Naive B cell (primary cell): Measurements from ENCODE around the gene MYOF. TPM values are rescaled to one million over a fixed set of nuclear protein-coding genes. Genes with fewer than 3 reads are reported as not detected.
"Not testable (repeated sequence)": the region's sequence is repeated elsewhere in the genome, so short reads cannot be mapped to it uniquely, and the experiment has no call there.

Experiments
- ATAC-seq, 2 donors: fragments of 150-1000 bp; cut with Tn5 transposase; 2 replicates each; pipeline ENCODE4 v1.10.0; 2021; ENCODE audit warnings: low read depth in 2 of 2, mild to moderate bottlenecking in 2 of 2, moderate library complexity in 2 of 2
- DNase-seq: peaks from one replicate; pipeline ENCODE4 v3.0.0; 2022
- H3K27ac Mint-ChIP-seq, 6 donors: one replicate each; pipeline ENCODE4 v1.8.0; 2020 to 2022; ENCODE audit warnings: mild to moderate bottlenecking in 6 of 6, mixed read lengths in 6 of 6, moderate library complexity in 5 of 6, inconsistent platforms in 2 of 6
- H3K27me3 Mint-ChIP-seq, 3 donors: one replicate each; pipeline ENCODE4 v1.8.0; 2021 to 2022; ENCODE audit warnings: mixed read lengths in 3 of 3, mild to moderate bottlenecking in 1 of 3
- H3K36me3 Mint-ChIP-seq, 2 donors: one replicate each; pipeline ENCODE4 v1.8.0; 2020 to 2022; ENCODE audit warnings: mixed read lengths in 2 of 2, inconsistent platforms in 1 of 2, mild to moderate bottlenecking in 1 of 2
- H3K4me1 Mint-ChIP-seq, 3 donors: one replicate each; pipeline ENCODE4 v1.8.0; 2020 to 2022; ENCODE audit warnings: mixed read lengths in 3 of 3, inconsistent platforms in 1 of 3, mild to moderate bottlenecking in 1 of 3, moderate library complexity in 1 of 3
- H3K4me3 Mint-ChIP-seq, 8 donors: one replicate each; pipeline ENCODE4 v1.8.0; 2020 to 2022; ENCODE audit warnings: mild to moderate bottlenecking in 8 of 8, mixed read lengths in 8 of 8, moderate library complexity in 8 of 8, inconsistent platforms in 2 of 8
- H3K9me3 Mint-ChIP-seq, 7 donors: one replicate each; pipeline ENCODE4 v1.8.0; 2020 to 2022; ENCODE audit warnings: mixed read lengths in 7 of 7, mild to moderate bottlenecking in 5 of 7, inconsistent platforms in 2 of 7, moderate library complexity in 1 of 7
- polyA plus RNA-seq, 6 donors: library from polyadenylated mRNA; unstranded; fragments of 300-500 nt; fragmentation: Illumina TruSeq; gene quantifications; one replicate each; pipeline ENCODE4 v1.2.3, GENCODE V29; 2021; ENCODE audit warnings: low read depth in 6 of 6

Gene MYOF
- polyA plus RNA-seq, 6 donors from 2014 or later, result 0.25 to 0.40 TPM; not detected in 4

DNA sequence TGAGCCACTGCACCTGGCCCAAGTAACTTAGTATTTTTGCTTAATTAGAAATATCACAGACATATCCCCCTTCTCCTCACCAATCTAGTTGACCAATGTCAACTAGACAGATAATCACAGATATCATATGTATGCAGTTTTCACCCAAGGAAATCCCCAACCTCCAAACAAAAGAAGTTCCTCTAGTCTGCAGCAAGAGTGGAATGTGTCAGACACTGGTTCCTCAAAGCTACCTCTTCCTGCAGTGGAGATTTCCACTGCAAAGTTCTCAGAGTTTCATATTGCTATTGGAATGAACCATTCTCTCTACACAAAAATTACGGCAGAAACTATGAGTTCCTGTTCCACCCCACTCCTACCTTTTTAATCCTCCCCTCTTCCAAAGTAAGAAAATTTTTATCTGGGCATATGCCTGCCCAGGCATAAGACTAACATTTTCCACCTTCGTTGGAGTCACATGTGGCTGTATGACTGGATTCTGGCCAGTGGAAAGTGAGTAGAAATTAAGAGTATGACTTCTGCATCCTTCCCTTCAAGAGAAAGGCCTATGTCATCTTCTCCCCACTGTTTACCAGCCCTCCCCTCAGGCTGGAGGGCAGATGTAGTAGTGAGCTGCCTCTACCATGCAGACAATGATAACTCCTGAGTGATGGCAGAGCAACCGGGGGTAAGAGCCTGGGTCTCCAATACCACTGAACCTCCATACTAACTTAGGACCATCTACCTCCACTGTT, 103.0 kb downstream of the MYOF start:
- no peaks in the 10 kb centered on the region for H3K4me1 Mint-ChIP-seq
- DNase-seq (no peak), ATAC-seq (no peak)
- no peak overlapping the region for H3K27ac Mint-ChIP-seq
- no peak overlapping the region for H3K4me3 Mint-ChIP-seq
- peaks cover 0 to 2% (median 0%) of the 10 kb centered on the region in 7 donors for H3K9me3 Mint-ChIP-seq
- peaks cover 6 to 9% (median 8%) of the 10 kb centered on the region in 3 donors for H3K27me3 Mint-ChIP-seq
- H3K36me3 Mint-ChIP-seq, result no peaks in the 10 kb centered on the region

DNA sequence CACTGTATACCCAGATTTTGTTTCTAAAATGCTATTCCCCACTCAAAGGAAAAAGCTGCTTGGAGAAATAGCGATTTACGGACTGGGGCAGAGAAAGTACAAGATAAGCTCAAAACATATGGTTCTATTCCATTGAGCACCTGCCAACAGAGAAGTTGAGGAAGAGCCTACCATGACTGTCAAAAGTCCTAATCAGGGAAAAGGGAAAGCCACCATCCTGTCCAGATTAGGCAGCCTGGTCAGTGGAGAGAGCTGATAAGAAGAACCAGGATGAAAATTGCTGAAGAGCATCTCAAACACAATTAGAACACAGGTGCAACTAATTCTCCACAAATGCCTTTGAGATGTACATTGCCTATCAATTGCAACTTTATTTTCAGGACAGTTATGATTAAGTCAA, 104.1 kb downstream of the MYOF start:
- H3K4me3 Mint-ChIP-seq, result no peak overlapping the region
- H3K36me3 Mint-ChIP-seq, result no peaks in the 10 kb centered on the region
- DNase-seq (no peak), ATAC-seq (no peak)
- H3K27me3 Mint-ChIP-seq, result peaks cover 9 to 10% (median 9%) of the 10 kb centered on the region in 3 donors
- peaks cover 0 to 2% (median 0%) of the 10 kb centered on the region in 7 donors for H3K9me3 Mint-ChIP-seq
- H3K27ac Mint-ChIP-seq, result peak overlapping the region in 1 of 6 donors; percentile 36
- H3K4me1 Mint-ChIP-seq, result no peaks in the 10 kb centered on the region

DNA sequence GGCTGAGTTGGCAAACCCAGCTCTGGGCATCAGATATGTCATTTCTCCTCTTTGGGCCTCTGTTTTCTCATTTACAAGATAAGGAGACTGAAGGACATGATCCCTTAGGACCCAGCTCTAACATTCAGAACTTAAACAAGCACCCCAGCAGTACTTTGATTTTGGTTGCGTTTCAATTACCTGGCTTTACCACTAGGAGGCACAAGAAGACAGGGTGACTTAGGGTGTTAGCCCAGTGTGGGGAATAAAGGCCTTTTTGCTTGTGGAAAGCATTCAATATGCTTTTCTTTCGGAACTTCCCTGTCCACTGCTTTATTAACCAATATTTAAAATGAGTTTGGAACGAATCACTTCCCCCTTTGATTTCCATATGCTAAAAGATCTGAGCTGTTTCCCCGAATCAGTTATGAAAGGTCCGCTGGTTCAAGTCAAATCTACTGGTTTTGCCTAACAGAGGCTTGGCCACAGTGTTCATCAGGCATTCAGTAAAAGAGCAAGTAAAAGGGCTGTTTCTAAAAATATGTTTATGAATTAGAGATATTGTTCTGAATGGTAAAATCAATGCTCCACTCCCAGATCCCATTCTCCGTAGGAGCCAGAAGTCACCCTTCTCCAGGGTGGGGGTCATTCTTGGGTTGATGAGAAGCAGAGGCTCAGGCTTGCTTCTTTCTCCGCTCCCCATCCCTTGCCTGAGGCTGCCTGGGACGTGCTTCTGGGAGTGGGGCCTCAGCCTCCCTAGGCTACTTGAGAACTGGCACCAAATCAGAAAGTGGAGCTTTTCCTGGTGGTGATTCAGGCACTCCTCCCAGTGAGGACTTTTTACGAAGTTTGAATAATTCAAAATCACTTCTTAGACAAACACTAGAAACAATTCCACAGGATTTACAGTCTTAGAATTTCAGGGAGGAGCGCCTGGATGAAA, 105.5 kb downstream of the MYOF start:
- DNase-seq (peak; percentile 58), ATAC-seq (peak; percentile 58 to 82)
- peak overlapping the region in 1 of 8 donors; percentile 28 for H3K4me3 Mint-ChIP-seq
- H3K27me3 Mint-ChIP-seq, result peaks cover 9 to 10% (median 9%) of the 10 kb centered on the region in 3 donors
- peaks cover 0 to 2% (median 0%) of the 10 kb centered on the region in 7 donors for H3K9me3 Mint-ChIP-seq
- no peak overlapping the region for H3K27ac Mint-ChIP-seq
- no peaks in the 10 kb centered on the region for H3K4me1 Mint-ChIP-seq
- no peaks in the 10 kb centered on the region for H3K36me3 Mint-ChIP-seq

DNA sequence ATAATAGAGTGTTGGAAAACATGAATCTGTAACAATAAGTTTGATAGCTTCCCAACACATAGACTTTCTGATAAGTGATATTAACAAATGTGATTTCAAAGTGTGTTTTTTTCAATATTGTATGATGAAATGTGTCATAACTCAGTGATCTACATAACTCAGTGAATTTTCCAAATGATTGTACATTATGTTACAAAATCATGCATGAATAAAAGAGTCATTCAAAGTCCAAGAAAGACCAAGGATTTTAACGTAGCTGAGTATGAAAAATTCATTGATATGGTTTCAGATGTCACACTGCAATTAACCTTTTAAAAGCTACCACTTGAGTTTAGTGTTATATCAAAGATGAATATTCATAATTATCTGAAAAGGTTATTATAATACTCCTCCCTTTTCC, 111.2 kb downstream of the MYOF start:
- Mint-ChIP-seq H3K36me3 (no peaks in the 10 kb centered on the region), H3K4me1 (no peaks in the 10 kb centered on the region), H3K9me3 (peaks cover 0 to 2% (median 0%) of the 10 kb centered on the region in 7 donors), H3K27me3 (peaks cover 16 to 26% (median 25%) of the 10 kb centered on the region in 3 donors), H3K27ac (no peak overlapping the region), H3K4me3 (no peak overlapping the region)
- DNase-seq (no peak), ATAC-seq (no peak)

DNA sequence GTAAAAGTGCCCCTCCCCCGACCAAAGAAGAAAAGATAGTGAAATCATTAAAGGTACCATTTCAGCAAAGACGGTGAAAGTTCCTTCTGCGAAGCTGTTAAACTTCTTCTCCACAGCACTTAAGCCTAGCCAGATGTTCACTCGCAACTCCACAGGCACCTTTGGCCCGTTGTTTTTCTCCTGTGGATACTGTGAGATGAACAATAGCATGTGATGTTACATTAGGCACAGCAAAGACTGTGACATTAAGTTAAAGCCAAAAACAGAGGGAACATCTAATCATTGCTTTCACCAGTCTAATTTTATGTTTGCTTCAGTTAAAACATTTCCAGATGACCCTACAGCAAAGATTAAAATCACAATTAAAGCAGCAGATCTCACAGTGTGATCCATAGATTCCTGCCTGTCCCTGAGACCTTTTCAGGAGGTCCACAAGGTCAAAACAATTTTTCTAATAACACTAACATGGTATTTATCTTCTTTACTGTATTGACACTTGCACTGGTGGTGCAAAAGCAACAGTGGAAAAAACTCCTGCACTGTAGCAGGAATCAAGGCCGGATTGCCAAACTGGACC, 112.5 kb downstream of the MYOF start:
- Mint-ChIP-seq H3K4me3 (no peak overlapping the region), H3K4me1 (no peaks in the 10 kb centered on the region), H3K27ac (no peak overlapping the region), H3K9me3 (peaks cover 0 to 2% (median 0%) of the 10 kb centered on the region in 7 donors), H3K27me3 (peaks cover 13 to 24% (median 22%) of the 10 kb centered on the region in 3 donors), H3K36me3 (no peaks in the 10 kb centered on the region)
- no peak for ATAC-seq
- no peak for DNase-seq

DNA sequence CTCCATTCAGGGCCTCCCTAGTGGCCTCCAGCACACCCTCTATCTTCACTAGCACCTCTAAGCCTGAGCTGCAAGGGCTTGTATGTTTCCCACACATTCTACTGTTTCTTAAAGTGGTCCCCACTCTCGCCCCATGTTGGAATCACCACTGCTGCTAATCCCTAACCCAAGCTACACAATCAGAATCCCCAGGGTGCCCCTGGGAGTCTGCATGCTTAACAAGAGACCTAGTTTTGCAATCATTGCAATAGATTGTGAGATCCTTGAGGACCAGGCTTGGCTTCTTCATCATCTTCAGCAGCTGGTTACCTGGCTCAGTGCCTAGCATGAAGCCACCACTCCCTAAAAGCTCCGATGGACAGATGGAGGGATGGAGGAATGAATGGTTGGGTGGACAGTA, 113.9 kb downstream of the MYOF start:
- Mint-ChIP-seq H3K36me3 (no peaks in the 10 kb centered on the region), H3K27me3 (peaks cover 8 to 17% (median 16%) of the 10 kb centered on the region in 3 donors), H3K27ac (no peak overlapping the region), H3K4me1 (no peaks in the 10 kb centered on the region), H3K4me3 (no peak overlapping the region), H3K9me3 (no peaks in the 10 kb centered on the region)
- DNase-seq, result no peak
- ATAC-seq, result no peak

DNA sequence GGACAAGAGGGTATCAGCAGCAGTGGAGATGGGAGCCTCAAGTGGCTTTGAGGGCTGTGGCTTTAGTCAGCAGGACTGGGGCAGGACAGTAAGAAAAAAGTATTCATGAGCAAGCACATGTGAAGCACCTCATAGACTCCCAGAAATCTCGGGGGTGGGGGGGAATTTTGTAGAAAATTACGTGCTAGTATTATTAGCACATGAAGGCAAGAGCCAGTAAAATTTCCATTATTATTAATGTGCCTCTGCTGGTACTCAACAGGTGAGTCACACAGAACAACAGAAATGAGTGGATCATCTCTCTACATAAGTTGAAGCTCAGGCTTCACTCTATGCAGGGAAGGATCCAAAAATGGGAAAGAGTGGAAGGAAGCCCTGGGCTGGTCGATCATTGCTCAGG, 114.5 kb downstream of the MYOF start:
- no peak for ATAC-seq
- H3K4me3 Mint-ChIP-seq, result no peak overlapping the region
- H3K27ac Mint-ChIP-seq, result no peak overlapping the region
- DNase-seq, result no peak
- H3K36me3 Mint-ChIP-seq, result no peaks in the 10 kb centered on the region
- no peaks in the 10 kb centered on the region for H3K4me1 Mint-ChIP-seq
- H3K9me3 Mint-ChIP-seq, result no peaks in the 10 kb centered on the region
- H3K27me3 Mint-ChIP-seq, result peaks cover 8 to 20% (median 17%) of the 10 kb centered on the region in 3 donors

DNA sequence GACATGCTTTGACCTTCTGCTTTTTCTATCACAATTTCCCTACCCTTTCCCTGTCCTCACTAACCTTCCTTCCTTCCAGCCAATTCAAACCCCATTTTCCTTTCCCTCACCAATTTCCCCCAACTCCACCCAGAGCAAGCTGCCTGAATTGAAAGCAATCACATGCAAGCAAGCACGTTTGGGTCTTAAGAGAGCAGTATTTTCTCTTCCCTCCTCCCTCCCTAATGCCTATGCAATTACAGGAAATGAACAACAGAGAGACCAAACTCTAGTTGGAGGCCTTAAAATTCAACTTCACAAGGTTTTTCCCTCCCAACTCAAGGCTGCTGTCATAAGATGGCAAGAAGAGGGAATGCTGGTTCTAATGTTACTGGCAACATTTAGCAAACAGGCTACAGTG, 117.2 kb downstream of the MYOF start:
- DNase-seq (no peak), ATAC-seq (no peak)
- Mint-ChIP-seq H3K36me3 (no peaks in the 10 kb centered on the region), H3K27me3 (peaks cover 5 to 20% (median 17%) of the 10 kb centered on the region in 3 donors), H3K27ac (no peak overlapping the region), H3K4me1 (no peaks in the 10 kb centered on the region), H3K4me3 (no peak overlapping the region), H3K9me3 (no peaks in the 10 kb centered on the region)

DNA sequence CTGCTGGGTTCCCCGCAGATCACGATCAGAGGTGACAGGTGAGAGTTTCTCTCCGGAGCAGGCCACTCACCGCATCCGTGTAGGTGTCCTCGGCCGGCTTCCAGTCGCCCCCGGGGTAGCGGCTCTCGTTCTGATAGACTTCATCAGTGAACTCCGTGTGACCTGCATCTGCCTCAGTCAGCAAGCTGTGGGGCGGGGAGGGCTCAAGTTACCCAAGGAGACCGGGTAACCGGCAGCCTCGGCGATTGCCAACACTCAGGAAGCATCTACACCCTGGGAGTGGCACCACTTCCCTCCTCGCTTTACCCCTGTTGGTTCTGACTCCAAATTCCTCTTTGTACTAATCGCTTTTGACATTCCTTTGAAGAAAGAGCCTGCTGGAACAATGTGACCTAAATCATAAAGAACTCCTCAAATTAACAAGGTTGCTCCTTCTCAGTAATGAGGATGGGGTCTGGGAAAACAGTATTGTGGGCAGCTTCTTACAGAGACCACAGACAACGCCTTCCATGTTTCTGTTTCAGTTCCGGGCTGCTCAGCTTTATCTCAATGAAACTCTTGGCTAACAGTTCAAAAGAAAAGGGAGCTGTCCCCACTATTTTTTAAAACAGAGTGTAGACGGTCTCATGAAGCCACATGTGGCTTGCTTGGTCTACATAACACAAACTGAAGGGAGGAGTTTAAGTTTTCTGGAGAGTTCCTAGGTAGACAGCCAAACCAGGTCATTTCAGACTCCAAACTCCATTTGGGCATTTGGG, 118.1 kb downstream of the MYOF start:
- Mint-ChIP-seq H3K36me3 (no peaks in the 10 kb centered on the region), H3K4me1 (no peaks in the 10 kb centered on the region), H3K4me3 (no peak overlapping the region), H3K9me3 (no peaks in the 10 kb centered on the region), H3K27me3 (peaks cover 5 to 25% (median 17%) of the 10 kb centered on the region in 3 donors), H3K27ac (no peak overlapping the region)
- ATAC-seq, result no peak
- no peak for DNase-seq

DNA sequence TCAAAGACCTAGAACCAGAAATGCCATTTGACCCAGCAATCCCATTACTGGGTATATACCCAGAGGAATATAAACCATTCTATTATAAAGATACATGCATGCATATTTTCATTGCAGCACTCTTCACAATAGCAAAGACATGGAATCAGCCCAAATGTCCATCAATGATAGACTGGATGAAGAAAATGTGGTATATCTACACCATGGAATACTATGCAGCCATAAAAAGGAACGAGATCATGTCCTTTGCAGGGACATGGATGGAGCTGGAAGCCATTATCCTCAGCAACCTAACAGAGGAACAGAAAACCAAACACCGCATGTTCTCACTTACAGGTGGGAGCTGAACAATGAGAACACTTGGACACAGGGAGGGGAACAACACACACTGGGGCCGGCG, 123.7 kb downstream of the MYOF start:
- peaks cover 25 to 36% (median 36%) of the 10 kb centered on the region in 3 donors for H3K27me3 Mint-ChIP-seq
- not testable (repeated sequence) for ATAC-seq, H3K4me3 Mint-ChIP-seq, H3K9me3 Mint-ChIP-seq, DNase-seq, H3K4me1 Mint-ChIP-seq, H3K27ac Mint-ChIP-seq, H3K36me3 Mint-ChIP-seq

DNA sequence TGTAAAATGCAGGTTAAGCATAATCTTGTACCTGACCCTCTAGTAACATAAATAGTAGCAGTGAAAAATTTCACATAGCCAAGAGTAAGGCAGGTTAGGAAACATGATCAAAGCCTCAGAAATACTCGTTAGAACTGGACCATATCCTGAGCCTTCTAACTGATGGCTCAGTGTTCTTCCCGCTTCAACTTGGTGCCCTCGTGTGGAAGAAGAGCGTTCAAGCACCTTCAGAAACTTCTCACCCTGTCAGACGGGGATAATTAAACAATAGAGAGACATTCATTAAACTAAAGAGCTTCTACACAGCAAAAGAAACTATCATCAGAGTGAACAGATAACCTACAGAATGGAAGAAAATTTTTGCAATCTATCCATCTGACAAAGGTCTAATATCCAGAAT, 124.5 kb downstream of the MYOF start:
- DNase-seq (no peak), ATAC-seq (peak in 1 of 2 donors; percentile 52)
- H3K27me3 Mint-ChIP-seq, result peaks cover 27 to 36% (median 31%) of the 10 kb centered on the region in 3 donors
- H3K4me1 Mint-ChIP-seq, result peaks cover 0 to 4% (median 0%) of the 10 kb centered on the region in 3 donors
- H3K4me3 Mint-ChIP-seq, result no peak overlapping the region
- H3K36me3 Mint-ChIP-seq, result no peaks in the 10 kb centered on the region
- no peaks in the 10 kb centered on the region for H3K9me3 Mint-ChIP-seq
- peak overlapping the region in 1 of 6 donors; percentile 67 for H3K27ac Mint-ChIP-seq

DNA sequence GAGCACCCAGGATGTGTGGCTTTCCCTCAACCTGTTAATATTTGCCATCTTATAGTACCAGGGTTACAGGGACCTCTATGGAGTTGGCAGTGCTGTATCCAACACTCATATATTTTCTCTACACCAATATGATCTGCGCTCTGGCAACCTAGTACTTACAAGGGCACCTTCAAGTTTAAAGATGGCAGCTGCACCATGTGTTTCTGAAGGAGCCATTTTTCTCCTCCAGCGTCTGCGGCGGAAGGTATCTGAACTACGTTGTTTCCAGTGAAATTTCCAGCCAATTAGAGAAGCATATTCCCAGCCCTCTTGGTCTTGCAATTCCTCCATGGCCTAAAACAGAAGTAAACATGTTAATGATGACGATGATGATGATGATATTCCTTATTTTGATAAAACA, 125.6 kb downstream of the MYOF start:
- Mint-ChIP-seq H3K4me1 (peaks cover 0 to 4% (median 0%) of the 10 kb centered on the region in 3 donors), H3K36me3 (no peaks in the 10 kb centered on the region), H3K4me3 (no peak overlapping the region), H3K9me3 (no peaks in the 10 kb centered on the region), H3K27ac (no peak overlapping the region), H3K27me3 (peaks cover 31 to 36% (median 31%) of the 10 kb centered on the region in 3 donors)
- ATAC-seq, result no peak
- DNase-seq, result no peak
